ENCODE results near the gene MEGF6. TPM values are rescaled to one million over a fixed set of nuclear protein-coding genes. Genes with fewer than 3 reads are reported as not detected.

The MEGF6 gene
- total and polyA plus RNA-seq, 7 donors, result 0.67 to 5.5 (median 3.7) TPM

GRCh38 chr1:3506943-3507342 is 104.4 kb downstream of the MEGF6 start:
- H3K36me3 ChIP-seq (ENCODE audit: insufficient read depth in 1 of 2, low read depth in 1 of 2), result no peaks in the 10 kb centered on the region
- no peak for DNase-seq
- ATAC-seq, result no peak
- H3K4me3 ChIP-seq, result no peak overlapping the region
- H3K9me3 ChIP-seq, result no peaks in the 10 kb centered on the region
- 85 to 91% (median 89%) methylated on average over 7 of the region's 7 CpGs for WGBS, 3 donors
- no peak overlapping the region for H3K27ac ChIP-seq
- no peaks in the 10 kb centered on the region for H3K27me3 ChIP-seq (ENCODE audit: insufficient read depth in 3 of 3, low read length in 2 of 3)
- peaks cover 18% of the 10 kb centered on the region for H3K4me1 ChIP-seq
- no peak for TF ChIP-seq CTCF (IDR thresholded peaks at IDR 0.05)
- intact Hi-C loops (cut with DNase I), result loop anchor here in 1 of 2 donors (2.0 kb wide), 1 partner anchor 22 kb away; no protein-coding TSS in a partner anchor

DNA sequence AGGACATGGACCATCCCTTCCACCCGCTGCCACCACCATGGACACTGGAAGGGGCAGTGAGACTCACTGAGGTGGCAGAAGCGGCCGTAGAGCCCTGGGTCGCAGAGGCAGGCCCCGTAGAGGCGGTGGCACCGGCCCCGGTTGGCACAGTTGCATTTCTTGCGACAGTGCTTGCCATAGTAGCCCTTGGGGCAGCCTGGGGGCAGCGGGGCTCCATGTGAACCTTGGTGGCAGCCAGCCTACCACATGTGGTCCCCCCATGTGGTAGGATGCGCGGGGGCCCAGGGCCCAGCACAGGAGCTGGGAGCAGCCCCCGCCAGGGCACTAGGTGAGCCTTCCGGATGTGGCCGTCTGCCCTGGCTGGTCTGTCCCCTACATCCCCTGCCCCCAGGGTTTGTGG is 105.3 kb downstream of the MEGF6 start:
- H3K36me3 ChIP-seq (ENCODE audit: insufficient read depth in 1 of 2, low read depth in 1 of 2), result no peaks in the 10 kb centered on the region
- DNase-seq, result no peak
- no peak for ATAC-seq
- 93 to 97% (median 96%) methylated on average over 14 to 15 of the region's 15 CpGs for WGBS, 3 donors
- no peaks in the 10 kb centered on the region for H3K9me3 ChIP-seq
- intact Hi-C loops (cut with DNase I), result loop anchor here in 1 of 2 donors (2.0 kb wide), 1 partner anchor 23 kb away; no protein-coding TSS in a partner anchor
- H3K27me3 ChIP-seq (ENCODE audit: insufficient read depth in 3 of 3, low read length in 2 of 3), result no peaks in the 10 kb centered on the region
- no peak overlapping the region for H3K4me3 ChIP-seq
- TF ChIP-seq CTCF (IDR thresholded peaks at IDR 0.05), result no peak
- peaks cover 18% of the 10 kb centered on the region for H3K4me1 ChIP-seq
- H3K27ac ChIP-seq, result peak overlapping the region; percentile 88

GRCh38 chr1:3505161-3505560 is 106.1 kb downstream of the MEGF6 start:
- Histone ChIP-seq H3K9me3 (no peaks in the 10 kb centered on the region), H3K36me3 (ENCODE audit: insufficient read depth in 1 of 2, low read depth in 1 of 2) (no peaks in the 10 kb centered on the region), H3K27me3 (ENCODE audit: insufficient read depth in 3 of 3, low read length in 2 of 3) (no peaks in the 10 kb centered on the region), H3K4me3 (no peak overlapping the region), H3K4me1 (peaks cover 18% of the 10 kb centered on the region), H3K27ac (peak overlapping the region; percentile 88)
- TF ChIP-seq CTCF (IDR thresholded peaks at IDR 0.05), result no peak
- ATAC-seq, result no peak
- 75 to 84% (median 76%) methylated on average over 12 to 20 of the region's 20 CpGs for WGBS, 3 donors
- no peak for DNase-seq
- intact Hi-C loops (cut with DNase I), result no loop called here

DNA sequence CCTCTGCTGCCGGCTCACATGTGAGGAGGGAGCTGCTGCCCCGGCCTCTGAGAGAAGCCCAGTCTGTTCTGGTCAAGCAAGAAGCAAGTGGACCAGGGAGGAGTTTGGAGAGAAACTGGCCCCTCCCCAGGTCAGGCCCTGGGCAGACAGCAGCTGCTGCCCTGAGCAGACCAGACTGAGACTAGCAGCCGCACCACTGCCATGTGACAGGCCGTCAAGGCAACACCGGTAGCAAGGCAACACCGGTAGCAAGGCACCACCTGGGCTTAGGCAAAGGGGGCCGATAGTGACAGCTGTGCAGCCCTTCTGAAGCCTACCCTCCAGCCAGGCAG is 106.5 kb downstream of the MEGF6 start:
- Histone ChIP-seq H3K27me3 (ENCODE audit: insufficient read depth in 3 of 3, low read length in 2 of 3) (no peaks in the 10 kb centered on the region), H3K36me3 (ENCODE audit: insufficient read depth in 1 of 2, low read depth in 1 of 2) (no peaks in the 10 kb centered on the region), H3K4me1 (peaks cover 18% of the 10 kb centered on the region), H3K4me3 (peak overlapping the region; percentile 9), H3K27ac (peak overlapping the region; percentile 88), H3K9me3 (no peaks in the 10 kb centered on the region)
- TF ChIP-seq CTCF (IDR thresholded peaks at IDR 0.05), result no peak
- DNase-seq (peak in 1 of 2 donors; percentile 57), ATAC-seq (peak; percentile 41 to 73 (median 60))
- WGBS, 3 donors, result 39 to 74% (median 69%) methylated on average over 7 of the region's 7 CpGs
- intact Hi-C loops (cut with DNase I), result no loop called here

DNA sequence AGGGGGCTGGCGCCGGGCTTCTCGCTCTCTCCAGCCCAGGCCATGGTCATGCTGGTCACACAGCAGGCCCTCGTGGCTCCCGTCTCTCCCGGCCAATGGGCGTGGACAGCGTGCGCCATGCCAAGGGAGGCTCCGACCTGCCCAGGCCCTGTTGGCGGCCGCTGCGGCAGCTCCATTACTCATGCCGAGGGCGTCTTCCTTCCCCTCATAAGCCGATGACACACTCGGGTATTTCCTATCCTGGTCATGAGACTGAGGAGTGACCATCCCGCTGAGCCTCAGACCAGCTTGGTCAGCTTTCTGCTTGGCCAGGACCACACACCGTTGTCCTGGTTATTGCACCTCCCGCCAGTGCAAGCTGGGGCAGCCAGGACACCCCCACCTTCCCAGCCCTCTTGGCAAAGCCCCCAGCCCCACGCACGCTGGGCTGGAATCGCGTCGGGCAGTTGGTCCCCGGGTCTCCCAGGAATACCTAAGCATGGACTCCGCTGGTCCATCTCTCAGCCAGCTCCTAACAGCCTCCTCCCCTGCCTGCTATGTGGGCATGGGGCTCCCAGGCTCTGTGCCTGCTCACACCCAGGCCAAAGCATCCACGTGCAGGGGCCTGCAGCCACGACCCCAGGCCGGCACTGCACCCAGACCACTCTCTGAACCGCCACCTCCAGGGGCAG is 107.0 kb downstream of the MEGF6 start:
- intact Hi-C loops (cut with DNase I), result no loop called here
- Histone ChIP-seq H3K4me1 (peaks cover 18% of the 10 kb centered on the region), H3K4me3 (peak overlapping the region; percentile 9), H3K27me3 (ENCODE audit: insufficient read depth in 3 of 3, low read length in 2 of 3) (no peaks in the 10 kb centered on the region), H3K27ac (peak overlapping the region; percentile 88), H3K36me3 (ENCODE audit: insufficient read depth in 1 of 2, low read depth in 1 of 2) (no peaks in the 10 kb centered on the region), H3K9me3 (no peaks in the 10 kb centered on the region)
- ATAC-seq (peak; percentile 93 to 95 (median 94)), DNase-seq (peak; percentile 92 to 96)
- 47 to 69% (median 61%) methylated on average over 30 to 31 of the region's 31 CpGs for WGBS, 3 donors
- no peak for TF ChIP-seq CTCF (IDR thresholded peaks at IDR 0.05)
